Endothelial cell of umbilical vein (primary cell): ENCODE results near the gene DNAJC28. TPM values are rescaled to one million over a fixed set of nuclear protein-coding genes. Genes with fewer than 3 reads are reported as not detected.
"Not testable (repeated sequence)": the region's sequence is repeated elsewhere in the genome, so short reads cannot be mapped to it uniquely, and the experiment has no call there.

Source experiments
- BruUV-seq: library from RNA; stranded (reverse); fragments of 400-500 nt; replicated peaks from 2 replicates; lab custom pipeline; 2021; lab: Mats Ljungman, UMichigan
- CTCF ChIA-PET: fragments of 300-600, 350-600 bp; sonication (Branson Sonifier 250); formaldehyde crosslinking; loops from one replicate; lab custom pipeline; 2021; ENCODE audit warnings: antibody characterized with exemption, inconsistent platforms; lab: Charles Lee
- POLR2A ChIA-PET: fragments of 300-600, 350-600 bp; sonication (Branson Sonifier 250); formaldehyde crosslinking; loops from one replicate; lab custom pipeline; 2021; ENCODE audit warnings: antibody characterized with exemption, inconsistent platforms; lab: Charles Lee
- DNase-seq: peaks from one replicate; pipeline ENCODE4 v3.0.0-alpha.2; 2011; ENCODE audit warnings: low read depth, low spot score
- FAIRE-seq: peaks from 2 replicates; lab custom pipeline; 2011; peaks lifted over from hg19 to GRCh38; lab: Jason Lieb, UNC
- H2AFZ ChIP-seq: 2 replicates; pipeline ENCODE4 v1.6.0; 2012; ENCODE audit warnings: low read depth, low read length, control low read depth, inconsistent platforms
- H3K27ac ChIP-seq: 2 replicates; pipeline ENCODE4 v1.5.1; 2011; ENCODE audit warnings: low read depth, mild to moderate bottlenecking, control low read depth, low read length, moderate library complexity; ENCODE audit not compliant: insufficient read depth
- H3K27me3 ChIP-seq, 2 experiments: 2 replicates each; pipeline versions ENCODE4 v1.6.0 to v1.6.1; 2011; ENCODE audit warnings: low read length in 2 of 2, mixed read lengths in 1 of 2; ENCODE audit not compliant: control insufficient read depth in 2 of 2, insufficient read depth in 2 of 2
- H3K36me3 ChIP-seq, 2 experiments: 2 replicates in 1 of 2; 3 replicates in 1 of 2; pipeline ENCODE4 v1.5.1; 2011; ENCODE audit warnings: low read length in 2 of 2, mild to moderate bottlenecking in 1 of 2, moderate library complexity in 1 of 2; ENCODE audit not compliant: control insufficient read depth in 2 of 2, insufficient read depth in 2 of 2; ENCODE audit errors: extremely low read depth in 1 of 2
- H3K4me1 ChIP-seq: 3 replicates; pipeline ENCODE4 v1.5.1; 2011; ENCODE audit warnings: mild to moderate bottlenecking, low read length; ENCODE audit not compliant: control insufficient read depth, insufficient read depth; ENCODE audit errors: extremely low read depth
- H3K4me2 ChIP-seq: 2 replicates; pipeline ENCODE4 v1.6.1; 2011; ENCODE audit warnings: low read length, control low read depth, mixed read lengths; ENCODE audit not compliant: insufficient read depth
- H3K4me3 ChIP-seq, 3 experiments: fragments of 200-600 bp in 1 of 3; sonication (generic), shearing (Covaris generic) in 1 of 3; replicated peaks in 1 of 3; 2 replicates each; pipeline ENCODE4 v1.5.1; 2011 to 2016; ENCODE audit warnings: control low read depth in 3 of 3, low read length in 3 of 3, mild to moderate bottlenecking in 2 of 3, inconsistent platforms in 1 of 3, low read depth in 1 of 3, moderate library complexity in 1 of 3; ENCODE audit not compliant: insufficient read depth in 1 of 3
- H3K79me2 ChIP-seq: 2 replicates; pipeline ENCODE4 v1.6.0; 2012; ENCODE audit warnings: low read length, inconsistent platforms; ENCODE audit not compliant: control insufficient read depth, insufficient read depth
- H3K9ac ChIP-seq: replicated peaks from 2 replicates; pipeline ENCODE3; 2011; ENCODE audit warnings: low read length, control low read depth; ENCODE audit not compliant: insufficient read depth; ENCODE audit errors: extremely low read depth
- H3K9me1 ChIP-seq: replicated peaks from 3 replicates; pipeline ENCODE4 v1.6.0; 2011; ENCODE audit warnings: mild to moderate bottlenecking, low read length; ENCODE audit not compliant: control insufficient read depth, insufficient read depth; ENCODE audit errors: extremely low read depth
- H3K9me3 ChIP-seq: replicated peaks from 2 replicates; pipeline ENCODE4 v1.5.1; 2012; ENCODE audit warnings: low read length, inconsistent platforms; ENCODE audit not compliant: control insufficient read depth, insufficient read depth
- H4K20me1 ChIP-seq: replicated peaks from 2 replicates; pipeline ENCODE3; 2011; ENCODE audit warnings: mild to moderate bottlenecking, low read length; ENCODE audit not compliant: control insufficient read depth, insufficient read depth; ENCODE audit errors: extremely low read depth
- EZH2 ChIP-seq: IDR thresholded peaks from 2 replicates; pipeline ENCODE4 v1.6.1; 2012; ENCODE audit warnings: borderline replicate concordance, low read depth, mild to moderate bottlenecking, moderate library complexity, low read length, inconsistent platforms; ENCODE audit not compliant: severe bottlenecking
- GATA2 ChIP-seq: IDR thresholded peaks from 2 replicates; pipeline ENCODE4 v1.7.0; 2011; ENCODE audit warnings: low read depth, mild to moderate bottlenecking, moderate library complexity, mixed read lengths, low read length; ENCODE audit not compliant: insufficient read length, insufficient read depth
- MAX ChIP-seq: IDR thresholded peaks from 2 replicates; pipeline ENCODE4 v1.6.1; 2011; ENCODE audit not compliant: insufficient read depth, insufficient read length
- dilution Hi-C: fragments of 300-500 bp; cut with MboI; formaldehyde crosslinking; loops from one replicate; pipeline ENCODE4 v1.15.0; 2019; ENCODE audit warnings: low sequenced_read_pairs; ENCODE audit not compliant: extremely low pct_ligation_motif_present
- intact Hi-C: fragments of 100-400 bp; cut with micrococcal nuclease; formaldehyde crosslinking; loops from one replicate; pipeline ENCODE4 v1.10.0; 2022
- polyA plus RNA-seq, 4 experiments: library from polyadenylated mRNA; depleted of rRNA in 3 of 4; stranded (reverse) in 3 of 4; unstranded in 1 of 4; fragments of >200 nt; gene quantifications; 2 replicates each; pipeline versions ENCODE4 v1.2.1 to v1.2.3, GENCODE V29; 2011 to 2012; ENCODE audit warnings: missing spikeins in 1 of 4
- total RNA-seq: library from RNA; stranded (reverse); gene quantifications from 2 replicates; pipeline ENCODE4 v1.2.3, GENCODE V29; 2021

DNAJC28 gene
- total and polyA plus RNA-seq, 2 donors (not counting 3 experiments of a cell fraction or from before 2014, with no cell fraction given): 0.19 to 0.82 TPM

- no peak overlapping the region for H3K4me2 ChIP-seq
- DNase-seq (no peak), FAIRE-seq (no peak)
- BruUV-seq: no TSS peak
- H3K36me3 ChIP-seq: no peaks in the 10 kb centered on the region
- TF ChIP-seq MAX: no peak
- no peak for TF ChIP-seq EZH2
- TF ChIP-seq GATA2: no peak
- dilution Hi-C loops (no loop called here), intact Hi-C loops (no loop called here)
- peaks cover 14% of the 10 kb centered on the region for H3K79me2 ChIP-seq
- no peaks in the 10 kb centered on the region for H3K9me3 ChIP-seq
- H3K9ac ChIP-seq: no peak overlapping the region
- CTCF ChIA-PET: interaction anchor here (1.0 kb wide), 1 partner anchor 10 kb away, joined by 3 read pairs; no protein-coding TSS in a partner anchor
- no peak overlapping the region for H3K27ac ChIP-seq
- H3K9me1 ChIP-seq: no peaks in the 10 kb centered on the region
- POLR2A ChIA-PET: interaction anchor here (0.7 kb wide), 1 partner anchor 42 kb away, joined by 6 read pairs; no protein-coding TSS in a partner anchor
- no peak overlapping the region for H2AFZ ChIP-seq
- H4K20me1 ChIP-seq: no peaks in the 10 kb centered on the region
- H3K4me1 ChIP-seq: no peaks in the 10 kb centered on the region
- no peaks in the 10 kb centered on the region for H3K27me3 ChIP-seq
- H3K4me3 ChIP-seq: no peak overlapping the region
Measured at GRCh38 chr21:33470701-33471100, 20.8 kb downstream of the DNAJC28 start.

- H2AFZ ChIP-seq, BruUV-seq, H3K27ac ChIP-seq, H3K4me2 ChIP-seq, intact Hi-C loops, H4K20me1 ChIP-seq, H3K27me3 ChIP-seq, H3K9me1 ChIP-seq, DNase-seq, H3K9ac ChIP-seq, H3K36me3 ChIP-seq, dilution Hi-C loops, H3K4me1 ChIP-seq, FAIRE-seq, POLR2A ChIA-PET, H3K9me3 ChIP-seq, H3K4me3 ChIP-seq: not testable (repeated sequence)
- peaks cover 12% of the 10 kb centered on the region for H3K79me2 ChIP-seq
- CTCF ChIA-PET: interaction anchor here (1.6 kb wide), 1 partner anchor 11 kb away, joined by 3 read pairs; the partner anchor contains the start of gene TMEM50B
Measured at GRCh38 chr21:33469183-33469582, 22.3 kb downstream of the DNAJC28 start.
